ENCODE data around the gene PWP1.
A peak's percentile ranks its signal among the peaks of the same experiment; 100 is the strongest.
"Not testable (repeated sequence)": the region's sequence is repeated elsewhere in the genome, so short reads cannot be mapped to it uniquely, and the experiment has no call there.

PWP1 gene

DNA sequence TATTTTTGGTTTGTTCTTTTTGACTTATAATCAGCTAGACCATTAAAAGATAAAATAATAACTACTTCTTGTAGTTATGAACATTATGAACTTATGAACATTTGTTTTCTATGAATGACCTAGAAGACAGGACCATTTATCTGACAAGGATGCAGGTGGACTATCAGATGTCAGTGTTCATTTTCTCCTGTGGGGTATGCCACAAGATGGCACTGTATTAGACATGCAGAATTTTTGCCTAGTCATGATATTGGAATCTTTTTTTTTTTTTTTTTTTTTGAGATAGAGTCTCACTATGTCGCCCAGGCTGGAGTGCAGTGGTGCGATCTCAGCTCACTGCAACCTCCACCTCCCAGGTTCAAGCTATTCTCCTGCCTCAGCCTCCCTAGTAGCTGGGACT lies 10.2 kb downstream of the PWP1 start:
- not testable (repeated sequence) for H3K9me3 Mint-ChIP-seq, H3K27me3 Mint-ChIP-seq, H3K4me1 Mint-ChIP-seq, H3K27ac Mint-ChIP-seq, H3K4me3 Mint-ChIP-seq
- H3K36me3 Mint-ChIP-seq, result peaks cover 24% of the 10 kb centered on the region

DNA sequence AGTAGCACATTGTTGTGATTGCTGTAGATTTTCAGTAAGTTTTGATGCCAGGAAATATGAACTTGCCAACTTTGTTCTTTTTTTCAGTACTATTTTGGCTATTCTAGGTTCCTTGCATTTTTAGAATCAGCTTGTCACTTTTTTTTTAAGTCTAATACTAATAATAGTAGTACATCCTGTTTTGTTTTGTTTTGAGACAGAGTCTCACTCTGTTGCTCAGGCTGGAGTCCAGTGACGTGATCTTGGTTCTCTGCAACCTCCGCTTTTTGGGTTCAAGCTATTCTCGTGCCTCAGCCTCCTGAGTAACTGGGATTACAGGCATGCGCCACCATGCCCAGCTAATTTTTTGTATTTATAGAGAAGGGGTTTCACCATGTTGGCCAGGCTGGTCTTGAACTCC lies 16.5 kb downstream of the PWP1 start:
- Mint-ChIP-seq H3K36me3 (peaks cover 44% of the 10 kb centered on the region), H3K27me3 (no peaks in the 10 kb centered on the region), H3K9me3 (no peaks in the 10 kb centered on the region), H3K4me1 (no peaks in the 10 kb centered on the region), H3K27ac (no peak overlapping the region), H3K4me3 (no peak overlapping the region)

DNA sequence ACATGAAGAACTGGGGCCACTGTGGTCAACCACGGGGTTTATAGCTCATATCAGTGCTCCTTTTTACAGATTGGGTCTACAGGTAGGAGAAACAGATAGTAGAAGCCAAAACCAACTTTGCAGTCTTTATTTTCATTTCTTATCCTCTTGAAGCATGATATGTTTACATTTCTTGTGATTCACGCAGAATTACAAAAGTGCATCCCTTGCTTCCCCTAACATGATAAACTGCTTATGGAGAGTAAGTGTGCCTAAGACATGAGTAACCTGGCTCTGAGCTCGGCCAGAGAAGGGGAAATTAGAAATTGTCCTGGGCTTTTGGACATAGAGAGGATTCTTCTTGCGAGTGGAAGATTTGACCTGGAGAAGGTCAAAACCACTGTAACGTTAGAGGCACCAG lies 18.4 kb downstream of the PWP1 start:
- Mint-ChIP-seq H3K27me3 (no peaks in the 10 kb centered on the region), H3K27ac (no peak overlapping the region), H3K9me3 (no peaks in the 10 kb centered on the region), H3K4me1 (no peaks in the 10 kb centered on the region), H3K4me3 (no peak overlapping the region), H3K36me3 (peaks cover 52% of the 10 kb centered on the region)

DNA sequence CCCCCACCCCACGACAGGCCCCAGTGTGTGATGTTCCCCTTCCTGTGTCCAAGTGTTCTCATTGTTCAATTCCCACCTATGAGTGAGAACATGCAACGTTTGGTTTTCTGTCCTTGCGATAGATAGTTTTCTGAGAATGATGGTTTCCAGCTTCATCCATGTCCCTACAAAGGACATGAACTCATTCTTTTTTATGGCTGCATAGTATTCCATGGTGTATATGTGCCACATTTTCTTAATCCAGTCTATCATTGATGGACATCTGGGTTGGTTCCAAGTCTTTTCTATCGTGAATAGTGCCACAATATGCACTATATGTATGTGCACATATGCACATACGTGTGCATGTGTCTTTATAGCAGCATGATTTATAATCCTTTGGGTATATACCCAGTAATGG lies 19.9 kb downstream of the PWP1 start:
- not testable (repeated sequence) for H3K27ac Mint-ChIP-seq, H3K27me3 Mint-ChIP-seq, H3K4me3 Mint-ChIP-seq, H3K4me1 Mint-ChIP-seq, H3K9me3 Mint-ChIP-seq
- peaks cover 44% of the 10 kb centered on the region for H3K36me3 Mint-ChIP-seq

DNA sequence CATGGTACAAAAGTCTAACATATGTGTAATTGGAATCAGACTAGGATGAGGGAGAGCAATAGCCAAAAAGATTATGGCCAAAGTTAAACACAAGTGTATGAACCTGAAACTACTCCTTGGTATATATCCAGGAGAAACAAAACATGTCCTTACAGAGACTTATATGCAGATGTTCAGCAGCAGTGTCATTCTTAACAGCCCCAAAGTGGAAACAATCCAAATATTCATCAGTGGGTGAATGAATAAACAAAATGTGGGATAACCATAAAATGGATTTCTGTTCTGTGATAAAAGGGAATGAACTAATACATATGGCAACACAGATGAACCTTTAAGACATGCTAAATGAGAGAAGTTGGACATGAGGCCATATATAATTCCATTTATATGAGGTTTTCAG lies 30.2 kb downstream of the PWP1 start:
- peaks cover 31% of the 10 kb centered on the region for H3K36me3 Mint-ChIP-seq
- H3K27ac Mint-ChIP-seq, result no peak overlapping the region
- H3K27me3 Mint-ChIP-seq, result no peaks in the 10 kb centered on the region
- H3K4me3 Mint-ChIP-seq, result no peak overlapping the region
- no peaks in the 10 kb centered on the region for H3K4me1 Mint-ChIP-seq
- H3K9me3 Mint-ChIP-seq, result no peaks in the 10 kb centered on the region

DNA sequence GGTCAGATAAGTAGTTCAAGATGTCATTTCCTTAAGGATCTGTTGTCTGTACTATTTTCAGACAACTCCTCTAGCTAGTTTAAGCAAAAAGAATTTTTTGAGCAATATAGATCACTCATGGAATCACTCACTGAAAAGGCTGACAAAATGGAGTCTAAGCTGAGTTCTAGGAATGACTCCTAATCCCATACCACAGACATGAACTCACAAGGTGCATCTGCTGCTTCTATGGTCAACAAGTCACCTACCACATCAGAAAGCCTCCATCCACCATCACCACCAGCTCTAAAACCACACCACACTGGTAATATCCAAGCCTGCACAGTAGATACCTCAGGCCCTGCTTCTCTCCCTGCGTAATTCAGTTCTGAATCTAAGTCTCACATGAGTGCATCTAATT lies 33.0 kb downstream of the PWP1 start:
- Mint-ChIP-seq H3K36me3 (peaks cover 22% of the 10 kb centered on the region), H3K27me3 (no peaks in the 10 kb centered on the region)

DNA sequence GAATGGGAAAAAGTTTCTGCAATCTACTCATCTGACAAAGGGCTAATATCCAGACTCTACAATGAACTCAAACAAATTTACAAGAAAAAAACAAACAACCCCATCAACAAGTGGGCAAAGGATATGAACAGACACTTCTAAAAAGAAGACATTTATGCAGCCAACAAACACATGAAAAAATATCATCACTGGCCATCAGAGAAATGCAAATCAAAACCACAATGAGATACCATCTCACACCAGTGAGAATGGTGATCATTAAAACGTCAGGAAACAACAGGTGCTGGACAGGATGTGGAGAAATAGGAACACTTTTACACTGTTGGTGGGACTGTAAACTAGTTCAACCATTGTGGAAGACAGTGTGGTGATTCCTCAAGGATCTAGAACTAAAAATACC lies 41.7 kb downstream of the PWP1 start:
- not testable (repeated sequence) for H3K4me1 Mint-ChIP-seq, H3K4me3 Mint-ChIP-seq, H3K9me3 Mint-ChIP-seq, H3K27me3 Mint-ChIP-seq, H3K36me3 Mint-ChIP-seq, H3K27ac Mint-ChIP-seq

More for the DNA sequence above, 33.0 kb downstream of the PWP1 start:
- Mint-ChIP-seq H3K9me3 (no peaks in the 10 kb centered on the region), H3K4me1 (no peaks in the 10 kb centered on the region), H3K27ac (no peak overlapping the region), H3K4me3 (no peak overlapping the region)

DNA sequence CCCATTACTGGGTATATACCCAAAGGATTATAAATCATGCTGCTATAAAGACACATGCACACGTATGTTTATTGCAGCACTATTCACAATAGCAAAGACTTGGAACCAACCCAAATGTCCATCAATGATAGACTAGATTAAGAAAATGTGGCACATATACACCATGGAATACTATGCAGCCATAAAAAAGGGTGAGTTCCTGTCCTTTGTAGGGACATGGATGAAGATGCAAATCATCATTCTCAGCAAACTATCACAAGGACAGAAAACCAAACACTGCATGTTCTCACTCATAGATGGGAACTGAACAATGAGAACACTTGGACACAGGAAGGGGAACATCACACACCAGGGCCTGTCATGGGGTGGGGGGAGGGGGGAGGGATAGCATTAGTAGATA lies 42.1 kb downstream of the PWP1 start:
- not testable (repeated sequence) for H3K27ac Mint-ChIP-seq, H3K27me3 Mint-ChIP-seq, H3K4me1 Mint-ChIP-seq, H3K9me3 Mint-ChIP-seq, H3K4me3 Mint-ChIP-seq, H3K36me3 Mint-ChIP-seq

DNA sequence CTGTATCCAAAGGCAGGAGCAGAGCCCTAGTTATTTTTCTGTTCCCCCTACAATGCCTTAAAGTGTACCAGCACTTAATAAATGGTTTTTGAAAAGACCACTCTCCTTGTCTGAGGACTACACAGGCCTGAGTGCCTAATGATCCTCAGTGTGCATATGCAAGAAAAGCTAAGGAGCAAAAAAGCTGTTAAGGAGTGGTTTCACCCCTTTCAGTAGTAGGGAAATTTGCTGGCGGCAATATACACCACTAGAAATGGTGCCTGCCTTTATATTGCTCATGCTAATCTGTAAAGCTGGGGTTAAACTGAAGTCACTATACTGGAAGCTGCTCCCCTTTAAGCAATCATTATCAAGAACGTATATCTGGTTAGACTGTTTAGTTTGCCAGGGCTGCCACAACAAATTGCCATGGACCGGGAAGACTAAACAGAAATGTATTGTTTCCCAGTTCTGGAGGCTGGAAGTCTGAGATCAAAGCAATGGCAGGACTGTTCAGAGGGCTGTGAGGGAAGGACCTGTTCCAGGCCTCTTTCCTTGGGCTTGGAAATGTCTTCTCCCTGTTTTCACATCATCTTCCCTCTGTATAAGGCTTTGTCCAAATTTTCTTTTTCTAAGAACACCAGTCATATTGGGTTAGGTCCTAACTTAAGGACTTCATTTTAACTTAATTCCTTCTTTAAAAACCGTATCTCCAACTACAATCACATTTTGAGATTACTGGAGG lies 45.2 kb downstream of the PWP1 start:
- Mint-ChIP-seq H3K27ac (no peak overlapping the region), H3K4me1 (no peaks in the 10 kb centered on the region), H3K27me3 (no peaks in the 10 kb centered on the region), H3K9me3 (no peaks in the 10 kb centered on the region), H3K36me3 (peaks cover 7% of the 10 kb centered on the region), H3K4me3 (no peak overlapping the region)

DNA sequence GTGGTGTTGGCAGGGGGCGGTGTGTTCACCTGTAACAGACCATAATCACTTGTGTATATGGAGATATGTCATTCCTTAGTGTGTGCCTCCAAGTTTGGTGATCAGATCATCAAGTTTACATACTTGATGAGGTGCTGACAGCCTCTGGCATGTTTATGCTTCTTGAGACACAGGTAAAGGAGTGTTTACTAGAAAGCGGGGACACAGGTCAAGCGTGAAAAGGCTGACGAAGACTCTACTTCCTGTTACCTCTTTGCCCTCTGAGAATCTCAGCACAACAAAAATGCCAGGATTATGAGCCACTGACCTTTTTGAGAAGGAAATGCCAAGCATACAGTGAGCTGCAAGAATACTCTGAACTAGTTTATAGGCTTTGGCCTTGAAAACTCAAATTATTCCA lies 45.8 kb downstream of the PWP1 start:
- Mint-ChIP-seq H3K27ac (no peak overlapping the region), H3K4me3 (no peak overlapping the region), H3K36me3 (peaks cover 12% of the 10 kb centered on the region), H3K4me1 (no peaks in the 10 kb centered on the region), H3K9me3 (no peaks in the 10 kb centered on the region), H3K27me3 (no peaks in the 10 kb centered on the region)

DNA sequence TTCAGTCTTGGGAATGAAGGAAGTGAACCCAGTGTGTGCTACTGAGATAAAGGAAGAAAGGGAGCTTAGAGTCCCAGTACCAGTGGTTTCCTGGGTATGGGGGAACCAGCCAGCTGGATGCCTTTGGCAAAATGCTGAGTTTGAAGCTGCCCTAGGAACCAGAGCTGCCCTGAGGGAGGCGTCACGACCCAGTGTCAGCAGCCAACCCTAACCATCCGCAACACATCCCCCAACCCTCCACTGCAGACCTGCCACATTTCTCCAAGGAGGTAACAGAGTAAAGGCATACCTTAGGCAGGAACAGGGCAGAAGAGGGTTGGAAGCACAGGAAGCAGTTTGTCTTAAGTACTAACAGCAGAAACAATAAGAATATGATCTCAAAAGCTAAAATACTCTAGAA lies 46.8 kb downstream of the PWP1 start:
- Mint-ChIP-seq H3K4me1 (peaks cover 2% of the 10 kb centered on the region), H3K4me3 (no peak overlapping the region), H3K36me3 (peaks cover 14% of the 10 kb centered on the region), H3K9me3 (no peaks in the 10 kb centered on the region), H3K27ac (no peak overlapping the region), H3K27me3 (no peaks in the 10 kb centered on the region)

DNA sequence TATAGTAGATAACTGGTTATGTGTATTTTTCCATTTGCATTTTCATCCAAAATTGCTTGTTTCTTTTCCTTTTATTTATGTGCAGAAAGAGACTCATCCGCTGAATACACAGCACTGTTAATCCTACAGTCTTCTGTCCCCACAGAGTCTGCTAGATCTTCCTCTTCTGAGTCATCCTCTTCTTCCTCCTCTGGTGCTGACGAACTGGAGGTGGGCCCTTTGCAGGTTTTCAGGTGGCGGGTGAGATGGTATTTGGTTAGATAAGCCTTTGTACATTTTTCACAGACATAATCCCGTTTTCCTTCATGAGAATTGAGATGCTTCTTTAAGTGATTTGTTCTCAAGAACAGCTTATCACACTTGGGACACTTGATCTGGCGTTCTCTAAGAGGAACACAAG lies 48.5 kb downstream of the PWP1 start:
- no peaks in the 10 kb centered on the region for H3K27me3 Mint-ChIP-seq
- H3K4me1 Mint-ChIP-seq, result peaks cover 4% of the 10 kb centered on the region
- peaks cover 21% of the 10 kb centered on the region for H3K36me3 Mint-ChIP-seq
- no peak overlapping the region for H3K4me3 Mint-ChIP-seq
- H3K27ac Mint-ChIP-seq, result peak overlapping the region; percentile 39
- no peaks in the 10 kb centered on the region for H3K9me3 Mint-ChIP-seq

DNA sequence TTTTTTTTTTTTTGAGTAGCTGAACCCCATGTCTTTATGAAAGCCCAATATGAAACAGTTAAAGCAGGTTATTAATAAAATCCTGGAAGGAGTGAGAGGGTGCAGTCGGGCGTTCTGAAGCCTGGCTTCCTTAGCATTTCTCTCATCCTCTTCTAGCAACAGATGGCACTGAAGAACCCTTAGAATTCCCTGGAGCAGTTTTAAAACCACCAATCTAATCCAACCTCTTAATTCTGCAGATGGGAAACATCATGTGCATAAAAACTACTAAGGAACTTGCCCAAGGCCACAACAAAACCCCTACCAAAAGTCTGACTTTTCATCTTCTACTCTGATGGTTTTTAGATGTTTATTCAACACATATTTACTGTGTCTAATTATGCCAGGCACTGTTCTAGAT lies 50.2 kb downstream of the PWP1 start:
- Mint-ChIP-seq H3K36me3 (peaks cover 24% of the 10 kb centered on the region), H3K27ac (no peak overlapping the region), H3K4me3 (no peak overlapping the region), H3K4me1 (peaks cover 4% of the 10 kb centered on the region), H3K9me3 (no peaks in the 10 kb centered on the region), H3K27me3 (no peaks in the 10 kb centered on the region)

DNA sequence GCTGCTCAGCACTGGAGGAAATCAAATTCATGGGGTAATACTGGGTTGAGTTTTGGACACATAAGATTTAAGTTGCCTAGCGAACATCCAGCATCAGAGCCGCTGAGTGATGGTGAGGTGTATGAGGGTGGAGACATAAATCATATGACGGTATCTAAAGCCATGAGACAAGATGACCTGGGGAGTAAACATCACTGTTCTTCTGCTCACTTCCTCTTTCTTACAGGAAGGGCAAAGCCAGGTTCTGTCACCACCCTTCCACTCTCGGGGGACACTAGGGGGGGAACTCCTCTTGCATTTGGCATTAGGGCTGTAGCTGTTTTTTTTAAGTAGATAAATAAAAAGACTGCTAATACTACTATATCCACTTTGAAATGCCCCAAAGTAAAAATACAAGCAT lies 51.3 kb downstream of the PWP1 start:
- H3K27ac Mint-ChIP-seq, result no peak overlapping the region
- H3K36me3 Mint-ChIP-seq, result peaks cover 29% of the 10 kb centered on the region
- no peaks in the 10 kb centered on the region for H3K9me3 Mint-ChIP-seq
- no peak overlapping the region for H3K4me3 Mint-ChIP-seq
- H3K27me3 Mint-ChIP-seq, result no peaks in the 10 kb centered on the region
- H3K4me1 Mint-ChIP-seq, result peaks cover 4% of the 10 kb centered on the region

DNA sequence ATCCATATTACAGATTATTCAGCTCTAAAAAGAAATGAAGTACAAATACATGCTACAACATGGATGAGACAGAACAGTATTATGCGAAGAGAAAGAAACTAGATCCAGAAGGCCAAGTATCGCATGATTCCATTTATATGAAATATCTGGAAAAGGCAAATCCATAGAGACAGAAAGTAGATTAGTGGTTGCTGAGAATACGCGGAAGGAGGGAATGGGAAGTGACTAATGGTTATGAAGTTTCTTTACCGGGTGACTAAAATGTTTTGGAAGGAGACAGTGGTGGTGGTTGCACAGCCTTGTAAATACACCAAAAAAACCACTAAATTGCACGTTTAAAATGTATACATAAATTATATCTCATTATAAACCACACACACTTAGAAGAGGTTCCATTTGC lies 62.9 kb downstream of the PWP1 start:
- no peaks in the 10 kb centered on the region for H3K27me3 Mint-ChIP-seq
- no peak overlapping the region for H3K27ac Mint-ChIP-seq
- H3K36me3 Mint-ChIP-seq, result peaks cover 9% of the 10 kb centered on the region
- H3K4me3 Mint-ChIP-seq, result no peak overlapping the region
- H3K9me3 Mint-ChIP-seq, result no peaks in the 10 kb centered on the region
- H3K4me1 Mint-ChIP-seq, result peaks cover 11% of the 10 kb centered on the region

DNA sequence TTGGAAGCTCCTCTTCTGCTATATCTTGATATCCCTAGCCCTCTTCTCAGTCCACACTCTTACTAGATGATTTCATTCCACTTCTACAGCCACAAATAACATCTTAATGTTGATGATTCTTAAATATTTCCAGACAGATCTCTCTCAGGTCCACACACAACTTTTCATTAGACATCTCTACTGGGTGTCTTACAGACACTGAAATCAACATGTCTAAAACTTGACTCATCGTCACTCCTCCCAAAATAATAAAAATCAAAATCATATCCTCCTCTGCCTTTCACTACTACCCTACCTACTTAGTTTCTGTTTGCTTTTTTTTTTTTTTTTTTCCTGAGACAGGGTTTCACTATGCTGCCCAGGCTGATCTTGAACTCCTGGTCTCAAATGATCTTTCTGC lies 63.5 kb downstream of the PWP1 start:
- H3K4me3 Mint-ChIP-seq, result no peak overlapping the region
- peaks cover 9% of the 10 kb centered on the region for H3K36me3 Mint-ChIP-seq
- no peaks in the 10 kb centered on the region for H3K9me3 Mint-ChIP-seq
- H3K27me3 Mint-ChIP-seq, result no peaks in the 10 kb centered on the region
- H3K4me1 Mint-ChIP-seq, result peaks cover 16% of the 10 kb centered on the region
- H3K27ac Mint-ChIP-seq, result no peak overlapping the region

DNA sequence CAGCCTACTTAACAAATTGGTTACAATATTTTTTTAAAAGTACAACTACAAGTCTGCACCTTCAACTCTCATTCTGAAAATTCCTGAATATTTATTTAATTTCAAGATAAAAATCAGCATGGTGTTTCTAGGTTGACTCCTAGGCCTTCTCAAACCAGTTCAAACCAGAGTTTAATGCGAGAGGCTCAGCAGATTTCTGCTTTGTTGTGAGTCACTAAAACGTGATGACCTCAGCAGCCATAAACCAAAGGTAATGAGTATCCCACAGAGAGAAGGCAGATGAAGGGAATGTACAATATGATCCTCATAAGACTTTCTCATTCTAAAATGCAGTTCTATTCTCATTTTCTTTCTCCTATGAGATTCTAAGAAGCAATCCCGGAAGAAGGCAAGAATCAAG lies 73.8 kb downstream of the PWP1 start:
- Mint-ChIP-seq H3K4me3 (peak overlapping the region; percentile 94), H3K4me1 (peaks cover 26% of the 10 kb centered on the region), H3K27me3 (no peaks in the 10 kb centered on the region), H3K9me3 (no peaks in the 10 kb centered on the region), H3K27ac (peak overlapping the region; percentile 91), H3K36me3 (peaks cover 2% of the 10 kb centered on the region)
